NCI-H774 (cell line): ENCODE data around the gene FAM228B.
A peak's percentile ranks its signal among the peaks of the same experiment; 100 is the strongest.
"Not testable (repeated sequence)": the region's sequence is repeated elsewhere in the genome, so short reads cannot be mapped to it uniquely, and the experiment has no call there.

Experiments used
- DNase-seq: peaks from one replicate; lab custom pipeline; 2025; lab: John Stamatoyannopoulos, UW

Gene FAM228B

GRCh38 chr2:24159708-24160107 lies 36.4 kb downstream of the FAM228B start:
- no peak for DNase-seq

- no peak for DNase-seq
Measured at GRCh38 chr2:24160761-24161160, 37.5 kb downstream of the FAM228B start.

- DNase-seq: no peak
Measured at GRCh38 chr2:24162494-24162893, 39.2 kb downstream of the FAM228B start.

- no peak for DNase-seq
Measured at GRCh38 chr2:24163186-24163585, 39.9 kb downstream of the FAM228B start.

- no peak for DNase-seq
Measured at GRCh38 chr2:24163601-24164000, 40.3 kb downstream of the FAM228B start.

- no peak for DNase-seq
Measured at GRCh38 chr2:24164416-24164973, 41.2 kb downstream of the FAM228B start.

GRCh38 chr2:24169023-24169422 lies 45.8 kb downstream of the FAM228B start:
- DNase-seq: no peak

GRCh38 chr2:24174851-24175277 lies 51.6 kb downstream of the FAM228B start, which contains the start of gene FAM228A:
Gene FAM228A (plus strand): TSS chr2:24175053. CDS start chr2:24175481, 428 bp downstream.
- DNase-seq: no peak

GRCh38 chr2:24175631-24176187 lies 52.4 kb downstream of the FAM228B start:
- no peak for DNase-seq

- DNase-seq: no peak
Measured at GRCh38 chr2:24176326-24176725, 53.1 kb downstream of the FAM228B start.

- DNase-seq: no peak
Measured at GRCh38 chr2:24179683-24180082, 56.4 kb downstream of the FAM228B start.

GRCh38 chr2:24181849-24182248 lies 58.6 kb downstream of the FAM228B start:
- DNase-seq: no peak

- DNase-seq: peak; percentile 3
Measured at GRCh38 chr2:24182507-24182906, 59.2 kb downstream of the FAM228B start.

GRCh38 chr2:24183366-24184069 lies 60.2 kb downstream of the FAM228B start:
- no peak for DNase-seq

- DNase-seq: no peak
Measured at GRCh38 chr2:24189551-24189950, 66.3 kb downstream of the FAM228B start.

- no peak for DNase-seq
Measured at GRCh38 chr2:24190503-24190902, 67.2 kb downstream of the FAM228B start.

GRCh38 chr2:24191156-24191555 lies 67.9 kb downstream of the FAM228B start:
- DNase-seq: no peak

- no peak for DNase-seq
Measured at GRCh38 chr2:24191848-24192247, 68.6 kb downstream of the FAM228B start.

- not testable (repeated sequence) for DNase-seq
Measured at GRCh38 chr2:24197213-24197612, 73.9 kb downstream of the FAM228B start.

- DNase-seq: no peak
Measured at GRCh38 chr2:24199968-24200590, 76.8 kb downstream of the FAM228B start.

GRCh38 chr2:24200799-24201198 lies 77.5 kb downstream of the FAM228B start:
- no peak for DNase-seq

- DNase-seq: no peak
Measured at GRCh38 chr2:24203029-24203786, 79.9 kb downstream of the FAM228B start.
